Urothelium cell line (cell line): ENCODE results near the gene TEPSIN.

Source experiments
- DNase-seq: peaks from one replicate; pipeline ENCODE4 v3.0.0; 2011; ENCODE audit warnings: low spot score, mixed read lengths
- FAIRE-seq: peaks from 2 replicates; lab custom pipeline; 2011; peaks lifted over from hg19 to GRCh38; lab: Jason Lieb, UNC

Gene TEPSIN

GRCh38 chr17:81200695-81201580 is 37.9 kb downstream of the TEPSIN start:
- DNase-seq (peak; percentile 64), FAIRE-seq (peak; percentile 50)

DNA sequence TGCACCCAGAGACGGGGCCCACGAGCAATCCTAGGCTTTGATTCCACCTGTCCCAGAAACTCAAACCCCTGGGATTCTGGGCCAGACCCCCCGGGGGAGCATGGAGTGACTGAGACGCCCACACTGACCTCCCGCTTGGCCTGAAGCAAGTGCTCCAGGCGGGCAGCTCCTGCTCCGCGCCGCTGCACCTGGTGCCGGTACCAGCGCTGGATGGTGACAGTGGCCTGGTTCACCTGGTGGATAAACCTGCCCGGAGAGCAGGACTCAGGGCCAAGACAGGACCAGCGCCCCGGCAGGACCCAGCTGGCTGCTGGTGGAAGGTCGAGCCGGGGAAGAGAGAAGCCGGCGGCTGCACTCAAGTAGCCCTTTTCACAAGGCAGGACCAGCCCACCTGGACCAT is 38.7 kb downstream of the TEPSIN start:
- FAIRE-seq (no peak), DNase-seq (no peak)

DNA sequence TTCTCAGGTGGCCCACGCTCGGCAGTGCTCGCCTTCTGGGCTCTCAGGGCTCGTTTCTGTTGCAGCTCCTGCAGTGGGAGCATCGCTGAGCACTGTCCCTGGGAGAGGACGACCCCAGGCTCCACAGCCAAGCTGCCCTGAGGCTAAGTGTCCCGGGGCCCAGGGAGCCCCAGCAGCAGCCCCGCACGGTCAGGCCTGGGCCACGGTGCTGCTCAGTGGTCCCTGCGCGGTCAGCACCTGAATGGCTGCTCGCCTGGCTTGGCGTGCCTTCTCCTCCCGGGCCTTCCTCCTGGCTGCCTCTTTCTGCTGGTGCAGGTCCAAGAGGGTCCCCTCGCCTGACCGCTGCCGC is 39.4 kb downstream of the TEPSIN start:
- no peak for DNase-seq

GRCh38 chr17:81198826-81199481 is 39.9 kb downstream of the TEPSIN start:
- DNase-seq (no peak), FAIRE-seq (no peak)

More for the DNA sequence above, 39.4 kb downstream of the TEPSIN start:
- no peak for FAIRE-seq

DNA sequence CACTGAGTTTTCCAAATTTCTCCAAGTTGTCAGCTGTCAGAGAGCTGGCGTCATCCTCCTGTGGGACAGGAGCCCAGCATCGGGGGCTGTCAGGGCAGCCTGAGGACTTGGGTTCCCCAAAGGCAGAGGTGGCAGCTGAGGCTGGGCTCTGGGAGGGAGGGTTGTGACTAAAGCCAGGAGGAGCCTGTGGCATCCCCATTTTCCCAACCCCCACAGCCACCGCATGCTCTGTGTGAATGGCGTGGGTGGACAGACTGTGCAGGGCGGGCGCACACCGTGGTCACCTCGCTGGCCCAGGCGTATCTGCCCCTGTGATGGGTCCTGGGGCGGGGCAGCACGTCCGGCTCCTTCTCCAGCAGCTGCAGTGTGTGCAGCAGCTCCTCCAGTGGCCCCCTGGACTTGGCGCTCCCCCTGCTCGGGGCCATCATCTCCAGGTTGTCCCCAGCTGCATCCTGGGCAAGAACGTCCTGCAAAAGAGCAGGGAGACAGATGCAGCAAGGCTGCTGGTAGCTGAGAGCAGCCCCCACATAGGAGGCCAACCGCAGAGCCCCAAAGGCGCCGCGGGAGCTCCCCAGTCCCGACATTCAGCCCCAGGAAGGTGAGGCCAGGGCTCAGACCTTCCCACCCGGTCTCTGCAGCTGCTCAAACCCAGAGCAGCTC is 40.9 kb downstream of the TEPSIN start:
- no peak for DNase-seq
- FAIRE-seq: no peak

DNA sequence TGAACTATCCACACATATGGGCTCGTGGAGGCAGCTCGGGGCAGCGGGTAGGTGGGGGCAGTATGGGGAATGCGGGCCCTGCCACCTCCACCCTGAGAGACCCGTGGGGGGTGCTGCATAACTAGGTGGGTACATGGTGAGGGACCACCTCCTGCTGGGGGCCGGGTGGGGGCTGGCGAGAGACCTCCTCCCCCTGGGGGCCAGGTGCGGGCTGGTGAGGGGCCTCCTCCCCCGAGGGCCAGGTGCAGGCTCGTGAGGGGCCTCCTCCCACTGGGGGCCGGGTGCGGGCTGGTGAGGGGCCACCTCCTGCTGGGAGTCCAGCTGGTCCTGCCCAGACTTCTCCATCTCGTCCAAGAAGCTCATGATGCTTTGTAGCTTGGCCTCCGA is 41.5 kb downstream of the TEPSIN start:
- DNase-seq (no peak), FAIRE-seq (no peak)

- DNase-seq: no peak
- no peak for FAIRE-seq
Observed at GRCh38 chr17:81196505-81197408, 42.1 kb downstream of the TEPSIN start.

GRCh38 chr17:81195941-81196495 is 42.8 kb downstream of the TEPSIN start:
- FAIRE-seq (no peak), DNase-seq (no peak)

DNA sequence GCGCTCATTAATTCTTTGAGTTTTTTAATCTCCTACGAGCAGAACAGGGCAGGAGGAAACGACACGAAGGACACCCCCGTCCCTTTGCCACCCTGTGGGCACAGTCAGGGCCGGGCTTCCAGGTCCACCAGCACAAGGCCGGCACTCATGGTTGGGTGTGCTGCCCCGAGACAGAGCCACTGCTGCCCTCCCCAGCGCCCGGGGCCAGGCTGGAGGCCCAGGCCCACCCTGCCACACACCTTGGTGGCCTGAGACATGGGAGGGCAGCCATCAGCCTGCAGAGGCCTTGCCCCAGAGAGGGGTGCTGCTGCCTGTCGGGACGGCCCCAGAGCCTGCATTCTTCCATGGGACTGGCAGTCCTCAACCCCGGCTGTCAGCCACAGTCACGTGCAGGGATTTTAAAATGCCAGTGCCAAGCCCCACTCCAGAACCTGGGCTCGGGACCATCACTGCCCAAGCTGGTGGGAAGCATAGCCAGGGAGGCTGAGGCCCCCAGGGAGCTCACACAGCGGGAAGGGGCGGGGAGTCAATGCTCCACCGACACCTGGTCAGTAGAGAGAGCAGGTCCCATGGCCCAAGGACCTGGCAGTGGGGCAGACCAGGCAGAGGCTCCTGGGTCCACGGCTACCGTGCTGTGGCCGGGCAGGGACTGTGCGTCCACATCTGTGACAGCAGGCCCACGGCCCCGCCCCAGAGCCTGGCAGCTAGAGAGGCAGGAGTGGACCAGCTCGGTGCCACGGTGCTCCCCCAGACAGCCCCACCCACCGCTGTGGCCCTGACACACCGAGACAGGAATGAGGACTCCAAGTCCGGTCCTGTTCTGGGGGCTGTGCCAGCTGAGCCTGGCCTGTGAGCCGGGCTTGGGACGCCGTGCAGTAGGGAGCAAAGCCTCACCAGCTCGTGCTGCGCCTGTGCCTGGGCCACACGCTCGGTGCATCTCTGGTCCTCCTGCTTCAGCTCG is 43.6 kb downstream of the TEPSIN start:
- no peak for DNase-seq
- peak; percentile 5 for FAIRE-seq

DNA sequence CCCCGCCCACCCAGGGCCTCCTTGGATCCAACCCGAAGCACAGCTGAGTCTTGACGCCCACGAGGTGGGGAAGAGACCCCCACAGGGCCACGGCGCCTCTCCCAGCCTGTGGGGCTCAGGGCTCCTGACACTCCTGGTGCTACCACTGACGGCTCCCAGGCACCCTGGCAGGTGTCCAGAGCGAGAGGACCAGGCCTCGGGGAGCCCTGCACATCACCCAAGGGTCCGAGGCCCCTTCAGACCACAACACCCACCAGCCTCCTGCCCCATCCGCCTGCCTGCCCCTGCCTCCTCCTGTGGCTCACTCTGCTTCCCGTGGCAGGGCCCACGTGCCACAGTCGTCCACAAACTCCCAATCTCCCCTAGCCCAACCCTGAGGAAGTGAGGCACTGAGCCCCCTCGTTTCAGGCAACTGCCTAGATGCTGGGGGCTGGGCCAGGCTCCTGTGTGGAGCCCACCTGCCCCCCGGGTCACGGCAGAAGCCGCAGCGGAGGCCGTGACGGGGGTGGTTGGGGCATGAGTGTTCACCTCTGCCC is 44.6 kb downstream of the TEPSIN start:
- FAIRE-seq (no peak), DNase-seq (no peak)

GRCh38 chr17:81193470-81194224 is 45.2 kb downstream of the TEPSIN start:
- FAIRE-seq (no peak), DNase-seq (no peak)

- DNase-seq (no peak), FAIRE-seq (no peak)
Observed at GRCh38 chr17:81193051-81193410, 45.8 kb downstream of the TEPSIN start.

DNA sequence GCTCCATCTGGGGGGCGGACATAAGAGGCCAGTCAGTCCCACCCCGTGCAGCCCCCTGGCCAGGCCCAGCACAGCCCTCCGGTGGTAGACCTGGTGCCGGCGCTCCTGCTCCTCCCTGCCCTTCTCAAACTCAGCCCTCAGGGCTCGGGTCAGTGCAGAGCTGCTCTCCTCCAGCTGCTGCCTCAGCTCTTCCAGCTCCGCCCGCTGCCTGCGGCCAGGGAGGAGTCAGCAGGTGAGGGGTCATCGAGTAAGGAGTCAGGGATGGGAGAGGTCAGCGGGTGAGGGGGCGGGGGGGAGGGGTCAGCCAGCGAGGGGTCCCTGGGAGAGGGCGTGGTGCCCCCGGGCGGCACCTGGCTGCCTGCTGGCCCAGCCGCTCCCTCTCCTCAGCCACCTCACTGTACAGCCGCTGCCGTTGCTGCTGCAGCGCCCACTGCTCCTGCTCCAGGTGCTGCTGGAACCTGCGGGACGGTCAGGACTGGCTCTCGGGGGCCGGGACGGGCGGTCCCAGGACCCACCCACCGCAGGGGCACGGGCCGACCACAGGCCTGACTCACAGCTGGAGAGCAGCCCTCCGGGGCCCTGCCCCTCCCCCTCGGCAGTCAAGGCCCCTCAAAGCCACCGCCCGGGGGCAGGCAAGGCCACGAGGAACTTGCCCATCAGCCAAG is 46.3 kb downstream of the TEPSIN start:
- no peak for DNase-seq
- no peak for FAIRE-seq

GRCh38 chr17:81191646-81192045 is 47.2 kb downstream of the TEPSIN start:
- FAIRE-seq (peak; percentile 17), DNase-seq (no peak)

DNA sequence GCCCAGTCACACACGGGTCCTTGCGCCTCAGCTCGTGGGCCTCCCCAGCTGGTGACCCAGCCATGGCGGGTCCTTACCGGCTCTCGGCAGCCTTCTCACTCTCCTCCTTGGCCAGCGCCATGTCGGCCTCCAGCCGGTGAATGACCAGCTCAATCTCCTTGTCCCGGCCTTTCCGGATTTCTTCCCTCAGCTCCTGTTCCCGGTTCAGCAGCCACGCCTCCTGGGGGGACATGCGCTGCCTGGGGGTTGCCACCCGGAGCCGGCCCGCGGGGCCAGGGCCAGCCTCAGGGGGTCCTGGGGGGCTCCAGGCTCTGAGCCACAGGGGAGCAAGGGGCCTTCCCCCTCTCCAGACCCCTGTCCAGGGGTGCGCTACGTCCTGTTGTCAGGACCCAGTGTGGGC is 47.7 kb downstream of the TEPSIN start:
- FAIRE-seq: no peak

DNA sequence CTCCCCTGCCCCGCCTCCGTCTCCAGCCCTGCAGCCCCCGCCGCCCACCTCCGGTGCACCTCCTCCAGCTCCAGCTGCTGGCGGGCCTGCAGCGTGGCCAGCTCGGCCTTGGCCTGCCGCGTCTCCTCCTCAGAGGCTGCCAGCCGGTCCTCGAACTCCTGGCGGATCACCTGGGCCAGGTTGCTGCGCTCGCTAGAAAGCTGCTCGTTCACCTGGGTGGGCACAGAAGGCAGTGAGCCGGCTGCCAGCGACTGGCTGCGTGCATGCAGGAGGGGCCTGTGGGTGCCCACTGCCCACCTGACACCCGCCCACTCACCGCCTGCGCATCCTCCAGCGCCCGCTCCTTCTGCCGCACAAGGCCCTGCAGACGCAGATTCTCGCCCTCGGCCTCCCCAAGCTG is 48.3 kb downstream of the TEPSIN start:
- DNase-seq (no peak), FAIRE-seq (no peak)

More for the DNA sequence above, 47.7 kb downstream of the TEPSIN start:
- no peak for DNase-seq

DNA sequence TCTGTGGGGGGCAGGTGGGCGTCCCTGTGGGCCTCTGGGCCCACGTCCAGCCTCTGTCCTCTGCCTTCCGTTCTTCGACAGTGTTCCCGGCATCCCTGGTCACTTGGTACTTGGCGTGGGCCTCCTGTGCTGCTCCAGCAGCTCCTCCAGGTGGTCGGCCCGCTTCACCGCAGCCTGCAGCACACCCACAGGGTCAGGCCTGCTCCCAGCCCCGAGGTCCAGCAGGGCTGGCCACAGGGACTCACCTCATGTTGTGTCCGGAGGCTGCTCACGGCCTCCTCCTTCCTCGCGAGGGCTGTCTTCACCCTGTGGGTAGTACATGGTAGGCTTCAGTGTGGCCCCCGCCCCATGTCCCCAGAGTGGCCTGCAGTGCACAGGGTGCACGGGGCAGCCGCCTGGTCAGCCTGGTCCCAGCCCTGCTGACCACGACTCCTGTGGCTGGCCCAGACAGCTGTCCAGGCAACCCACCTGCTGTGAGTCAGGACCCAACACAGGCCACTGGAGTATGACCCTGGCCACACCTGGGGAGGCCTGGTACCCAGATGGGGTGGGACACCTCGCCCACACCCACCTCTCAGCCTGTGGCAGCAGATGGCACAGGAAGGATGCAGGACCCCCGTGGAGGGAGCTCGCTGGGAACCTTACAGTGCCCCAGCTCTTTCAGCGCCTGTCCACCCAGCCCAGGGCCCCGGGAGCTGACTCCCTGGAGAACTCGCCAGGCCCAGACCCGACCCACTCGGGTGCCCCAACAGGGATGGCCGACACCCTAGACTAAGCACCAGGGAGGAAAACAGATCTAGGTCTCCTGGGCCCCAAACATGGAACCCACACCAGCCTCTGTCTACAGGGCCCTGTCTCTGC is 49.0 kb downstream of the TEPSIN start:
- DNase-seq: no peak
- peak; percentile 48 for FAIRE-seq
